BJ (cell line): ENCODE results near the gene SEC23A. TPM values are rescaled to one million over a fixed set of nuclear protein-coding genes. Genes with fewer than 3 reads are reported as not detected.

Experiments used
- CTCF ChIA-PET: fragments of 350-600 bp; formaldehyde crosslinking; extraction: SDS; loops from one replicate; lab custom pipeline; 2021; ENCODE audit warnings: antibody characterized with exemption, inconsistent platforms; lab: Yijun Ruan, JAX
- POLR2A ChIA-PET: fragments of 300-600 bp; sonication (Branson Sonifier 250); formaldehyde crosslinking; extraction: SDS; loops from one replicate; lab custom pipeline; 2021; ENCODE audit warnings: antibody characterized with exemption; lab: Charles Lee
- DNase-seq: peaks from one replicate; pipeline ENCODE4 v3.0.0-alpha.2; 2011; ENCODE audit warnings: low read depth
- H3K27me3 ChIP-seq: 2 replicates; pipeline ENCODE4 v1.6.0; 2011; ENCODE audit warnings: low read length; ENCODE audit not compliant: control insufficient read depth, insufficient read depth
- H3K36me3 ChIP-seq: 2 replicates; pipeline ENCODE4 v1.5.1; 2011; ENCODE audit warnings: low read length; ENCODE audit not compliant: control insufficient read depth, insufficient read depth
- H3K4me3 ChIP-seq: 2 replicates; pipeline ENCODE4 v1.5.1; 2011; ENCODE audit warnings: low read depth, mild to moderate bottlenecking, control low read depth, low read length
- CTCF ChIP-seq: IDR thresholded peaks from 2 replicates; pipeline ENCODE4 v1.5.1; 2011; ENCODE audit warnings: low read depth, mild to moderate bottlenecking, control low read depth, inconsistent platforms, low read length, moderate library complexity; ENCODE audit not compliant: insufficient read depth
- polyA plus RNA-seq: library from polyadenylated mRNA; depleted of rRNA; stranded (reverse); fragments of >200 nt; gene quantifications from 2 replicates; pipeline ENCODE4 v1.2.3, GENCODE V29; 2011

The SEC23A gene
- polyA plus RNA-seq, 1 experiment, result 157 TPM

- Histone ChIP-seq H3K36me3 (peaks cover 8% of the 10 kb centered on the region), H3K4me3 (no peak overlapping the region), H3K27me3 (no peaks in the 10 kb centered on the region)
- no peak for DNase-seq
- POLR2A ChIA-PET, result no interaction called here
- no peak for TF ChIP-seq CTCF
- CTCF ChIA-PET, result interaction anchor here (1.4 kb wide), 1 partner anchor 48 kb away, joined by 4 read pairs; no protein-coding TSS in a partner anchor
Observed at GRCh38 chr14:39033371-39033770, 69.7 kb downstream of the SEC23A start.

GRCh38 chr14:39030209-39030608, 72.8 kb downstream of the SEC23A start:
- Histone ChIP-seq H3K36me3 (peaks cover 6% of the 10 kb centered on the region), H3K4me3 (no peak overlapping the region), H3K27me3 (no peaks in the 10 kb centered on the region)
- no peak for TF ChIP-seq CTCF
- ChIA-PET CTCF (no interaction called here), POLR2A (no interaction called here)
- DNase-seq, result no peak

GRCh38 chr14:39029789-39030188, 73.2 kb downstream of the SEC23A start:
- Histone ChIP-seq H3K27me3 (no peaks in the 10 kb centered on the region), H3K4me3 (no peak overlapping the region), H3K36me3 (peaks cover 6% of the 10 kb centered on the region)
- DNase-seq, result no peak
- CTCF ChIA-PET, result no interaction called here
- TF ChIP-seq CTCF, result no peak
- POLR2A ChIA-PET, result no interaction called here

GRCh38 chr14:39028620-39029019, 74.4 kb downstream of the SEC23A start:
- Histone ChIP-seq H3K27me3 (no peaks in the 10 kb centered on the region), H3K4me3 (no peak overlapping the region), H3K36me3 (peaks cover 6% of the 10 kb centered on the region)
- no peak for TF ChIP-seq CTCF
- ChIA-PET CTCF (no interaction called here), POLR2A (no interaction called here)
- DNase-seq, result no peak

GRCh38 chr14:39025810-39026627, 77.0 kb downstream of the SEC23A start:
- peaks cover 5% of the 10 kb centered on the region for H3K36me3 ChIP-seq
- DNase-seq, result no peak
- ChIA-PET CTCF (interaction anchor here (1.3 kb wide), 1 partner anchor 9 kb away, joined by 4 read pairs; no protein-coding TSS in a partner anchor), POLR2A (no interaction called here)
- TF ChIP-seq CTCF, result no peak
- H3K27me3 ChIP-seq, result no peaks in the 10 kb centered on the region
- no peak overlapping the region for H3K4me3 ChIP-seq
